ENCODE measurements around the gene PTGR3. TPM values are rescaled to one million over a fixed set of nuclear protein-coding genes. Genes with fewer than 3 reads are reported as not detected.
A peak's percentile ranks its signal among the peaks of the same experiment; 100 is the strongest.
"Not testable (repeated sequence)": the region's sequence is repeated elsewhere in the genome, so short reads cannot be mapped to it uniquely, and the experiment has no call there.

Gene PTGR3
- total RNA-seq, 4 donors from 2014 or later: 24.9 to 46.8 (median 29.6) TPM

DNA sequence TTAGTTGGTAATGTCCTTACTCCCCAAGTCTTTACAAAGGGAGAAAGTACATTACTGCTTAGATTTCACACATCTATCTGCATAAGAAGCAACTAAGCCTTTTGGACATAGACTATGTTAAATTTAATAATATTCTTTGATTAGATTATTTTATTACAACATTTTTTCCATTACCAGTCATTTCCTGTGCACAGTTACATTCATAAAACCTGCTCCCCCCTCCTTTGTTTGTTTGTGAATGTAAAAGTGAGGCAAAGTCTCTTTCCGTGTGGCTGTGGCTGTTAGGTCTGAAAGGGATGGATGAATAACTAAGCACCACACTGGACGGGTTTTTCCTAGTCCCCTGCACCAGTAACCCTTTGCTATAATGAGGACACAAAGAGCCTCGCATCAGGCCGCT, 9.6 kb downstream of the PTGR3 start:
- H3K27ac ChIP-seq: no peak overlapping the region
- H3K36me3 ChIP-seq: peaks cover 0 to 26% of the 10 kb centered on the region in 2 donors
- H3K9me3 ChIP-seq: no peaks in the 10 kb centered on the region
- H3K4me3 ChIP-seq: no peak overlapping the region
- H3K4me1 ChIP-seq: peaks cover 4 to 76% (median 14%) of the 10 kb centered on the region in 3 donors
- TF ChIP-seq, protein P1, sequence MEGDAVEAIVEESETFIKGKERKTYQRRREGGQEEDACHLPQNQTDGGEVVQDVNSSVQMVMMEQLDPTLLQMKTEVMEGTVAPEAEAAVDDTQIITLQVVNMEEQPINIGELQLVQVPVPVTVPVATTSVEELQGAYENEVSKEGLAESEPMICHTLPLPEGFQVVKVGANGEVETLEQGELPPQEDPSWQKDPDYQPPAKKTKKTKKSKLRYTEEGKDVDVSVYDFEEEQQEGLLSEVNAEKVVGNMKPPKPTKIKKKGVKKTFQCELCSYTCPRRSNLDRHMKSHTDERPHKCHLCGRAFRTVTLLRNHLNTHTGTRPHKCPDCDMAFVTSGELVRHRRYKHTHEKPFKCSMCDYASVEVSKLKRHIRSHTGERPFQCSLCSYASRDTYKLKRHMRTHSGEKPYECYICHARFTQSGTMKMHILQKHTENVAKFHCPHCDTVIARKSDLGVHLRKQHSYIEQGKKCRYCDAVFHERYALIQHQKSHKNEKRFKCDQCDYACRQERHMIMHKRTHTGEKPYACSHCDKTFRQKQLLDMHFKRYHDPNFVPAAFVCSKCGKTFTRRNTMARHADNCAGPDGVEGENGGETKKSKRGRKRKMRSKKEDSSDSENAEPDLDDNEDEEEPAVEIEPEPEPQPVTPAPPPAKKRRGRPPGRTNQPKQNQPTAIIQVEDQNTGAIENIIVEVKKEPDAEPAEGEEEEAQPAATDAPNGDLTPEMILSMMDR (IDR thresholded peaks at IDR 0.05): no peak
- TF ChIP-seq POLR2A (IDR thresholded peaks at IDR 0.05) (no peak), EP300 (IDR thresholded peaks at IDR 0.05) (no peak), POLR2AphosphoS5 (IDR thresholded peaks at IDR 0.05) (no peak)
- no peak for ATAC-seq
- WGBS, 2 donors (ENCODE audit: low coverage in 1 of 2): 77 to 100% methylated on average over 2 to 4 of the region's 4 CpGs
- no peaks in the 10 kb centered on the region for H3K27me3 ChIP-seq

GRCh38 chr18:75198036-75198435, 10.9 kb downstream of the PTGR3 start:
- H3K27ac ChIP-seq: peak overlapping the region in 1 of 4 donors; percentile 5

DNA sequence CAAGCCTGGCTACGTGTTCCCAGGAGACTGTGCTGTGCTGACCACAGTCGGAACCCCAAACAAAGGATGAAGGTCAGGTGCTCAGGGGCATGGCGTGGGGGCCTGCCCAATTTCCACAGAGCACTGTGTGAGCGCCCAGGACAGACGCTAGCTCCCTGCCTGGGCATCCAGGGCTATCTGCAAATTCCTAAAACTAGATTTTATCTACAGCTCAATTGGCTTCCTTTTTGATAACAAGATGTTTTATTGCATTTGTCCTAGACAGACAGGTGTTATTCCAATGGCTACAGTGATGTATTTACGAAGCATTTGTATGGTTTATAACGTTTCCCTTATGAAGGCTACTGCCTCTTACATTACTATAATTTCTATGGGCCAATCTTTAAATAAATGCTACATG, 16.0 kb downstream of the PTGR3 start:
- no peak for ATAC-seq
- TF ChIP-seq POLR2AphosphoS5 (IDR thresholded peaks at IDR 0.05) (no peak), POLR2A (IDR thresholded peaks at IDR 0.05) (no peak), EP300 (IDR thresholded peaks at IDR 0.05) (no peak)
- TF ChIP-seq, protein P1 (IDR thresholded peaks at IDR 0.05): no peak
- 46 to 74% methylated on average over 2 to 3 of the region's 7 CpGs for WGBS, 2 donors (ENCODE audit: low coverage in 1 of 2)

More at GRCh38 chr18:75198036-75198435, 10.9 kb downstream of the PTGR3 start:
- 6 to 8% methylated on average over 3 of the region's 3 CpGs for WGBS, 2 donors (ENCODE audit: low coverage in 1 of 2)
- H3K36me3 ChIP-seq: peaks cover 0 to 26% of the 10 kb centered on the region in 2 donors
- H3K27me3 ChIP-seq: no peaks in the 10 kb centered on the region
- TF ChIP-seq, protein P1 (IDR thresholded peaks at IDR 0.05): no peak
- TF ChIP-seq POLR2A (IDR thresholded peaks at IDR 0.05) (no peak), EP300 (IDR thresholded peaks at IDR 0.05) (no peak), POLR2AphosphoS5 (IDR thresholded peaks at IDR 0.05) (no peak)
- H3K4me3 ChIP-seq: no peak overlapping the region
- ATAC-seq: no peak
- H3K4me1 ChIP-seq: peaks cover 4 to 64% (median 5%) of the 10 kb centered on the region in 3 donors
- no peaks in the 10 kb centered on the region for H3K9me3 ChIP-seq

GRCh38 chr18:75189696-75190095, 19.2 kb downstream of the PTGR3 start:
- Histone ChIP-seq H3K27me3 (no peaks in the 10 kb centered on the region), H3K4me3 (no peak overlapping the region), H3K27ac (no peak overlapping the region), H3K4me1 (peaks cover 0 to 8% (median 0%) of the 10 kb centered on the region in 3 donors), H3K36me3 (no peaks in the 10 kb centered on the region), H3K9me3 (no peaks in the 10 kb centered on the region)
- ATAC-seq: no peak
- no peak for TF ChIP-seq POLR2AphosphoS5 (IDR thresholded peaks at IDR 0.05)
- TF ChIP-seq, protein P1 (IDR thresholded peaks at IDR 0.05): no peak
- TF ChIP-seq EP300 (IDR thresholded peaks at IDR 0.05): no peak
- no peak for TF ChIP-seq POLR2A (IDR thresholded peaks at IDR 0.05)
- 100% methylated on average over 2 of the region's 6 CpGs; no CpG with 5 or more reads in 1 of the 2 donors for WGBS, 2 donors (ENCODE audit: low coverage in 1 of 2)

More for the DNA sequence above, 16.0 kb downstream of the PTGR3 start:
- Histone ChIP-seq H3K36me3 (no peaks in the 10 kb centered on the region), H3K4me3 (no peak overlapping the region), H3K4me1 (peaks cover 2 to 14% (median 2%) of the 10 kb centered on the region in 3 donors), H3K27ac (no peak overlapping the region), H3K9me3 (no peaks in the 10 kb centered on the region), H3K27me3 (no peaks in the 10 kb centered on the region)

DNA sequence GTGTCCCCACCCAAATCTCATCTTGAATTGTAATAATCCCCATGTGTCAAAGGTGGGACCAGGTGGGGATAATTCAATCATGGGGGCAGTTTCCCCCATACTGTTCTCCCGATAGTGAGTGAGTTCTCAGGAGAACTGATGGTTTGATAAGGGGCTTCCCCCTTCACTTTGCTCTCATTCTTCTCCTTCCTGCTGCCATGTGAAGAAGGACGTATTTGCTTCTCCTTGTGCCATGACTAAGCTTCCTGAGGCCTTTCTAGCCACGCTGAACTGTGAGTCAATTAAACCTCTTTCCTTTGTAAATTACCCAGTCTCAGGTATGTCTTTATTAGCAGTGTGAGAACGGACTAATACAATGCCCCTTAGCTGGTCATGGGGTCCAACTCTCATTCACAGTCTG, 21.2 kb downstream of the PTGR3 start:
- not testable (repeated sequence) for H3K4me1 ChIP-seq, H3K9me3 ChIP-seq, H3K4me3 ChIP-seq, H3K36me3 ChIP-seq, H3K27me3 ChIP-seq, H3K27ac ChIP-seq, ATAC-seq
- 59 to 90% methylated on average over 2 to 3 of the region's 4 CpGs for WGBS, 2 donors (ENCODE audit: low coverage in 1 of 2)

Measured in gastroesophageal sphincter (tissue), 4 donors.